ENCODE measurements around the gene ARHGEF28.

ARHGEF28 gene

DNA sequence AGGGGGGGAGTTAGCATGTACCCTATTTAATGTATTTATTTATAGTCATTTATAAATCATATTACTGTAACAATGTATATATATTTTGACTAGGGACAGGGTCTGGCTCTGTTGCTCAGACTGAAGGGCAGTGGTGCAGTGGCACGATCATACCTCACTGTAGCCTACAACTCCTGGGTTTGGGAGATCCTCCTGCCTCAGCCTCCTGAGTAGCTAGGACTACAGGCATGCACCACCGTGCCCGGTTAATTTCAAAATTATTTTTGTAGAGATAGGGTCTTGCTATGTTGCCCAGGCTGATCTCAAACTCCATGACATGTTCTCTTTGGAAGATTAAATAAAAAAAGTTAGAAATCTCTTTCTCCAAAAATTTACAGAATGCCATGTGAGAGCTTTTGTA, 52.8 kb downstream of the ARHGEF28 start:
- DNase-seq, result no peak
- Histone ChIP-seq H3K27ac (no peak overlapping the region), H3K4me3 (ENCODE audit: low read depth, low read length) (no peak overlapping the region), H3K27me3 (replicated peaks) (no peaks in the 10 kb centered on the region), H3K36me3 (replicated peaks) (no peaks in the 10 kb centered on the region)
- TF ChIP-seq, protein P1, sequence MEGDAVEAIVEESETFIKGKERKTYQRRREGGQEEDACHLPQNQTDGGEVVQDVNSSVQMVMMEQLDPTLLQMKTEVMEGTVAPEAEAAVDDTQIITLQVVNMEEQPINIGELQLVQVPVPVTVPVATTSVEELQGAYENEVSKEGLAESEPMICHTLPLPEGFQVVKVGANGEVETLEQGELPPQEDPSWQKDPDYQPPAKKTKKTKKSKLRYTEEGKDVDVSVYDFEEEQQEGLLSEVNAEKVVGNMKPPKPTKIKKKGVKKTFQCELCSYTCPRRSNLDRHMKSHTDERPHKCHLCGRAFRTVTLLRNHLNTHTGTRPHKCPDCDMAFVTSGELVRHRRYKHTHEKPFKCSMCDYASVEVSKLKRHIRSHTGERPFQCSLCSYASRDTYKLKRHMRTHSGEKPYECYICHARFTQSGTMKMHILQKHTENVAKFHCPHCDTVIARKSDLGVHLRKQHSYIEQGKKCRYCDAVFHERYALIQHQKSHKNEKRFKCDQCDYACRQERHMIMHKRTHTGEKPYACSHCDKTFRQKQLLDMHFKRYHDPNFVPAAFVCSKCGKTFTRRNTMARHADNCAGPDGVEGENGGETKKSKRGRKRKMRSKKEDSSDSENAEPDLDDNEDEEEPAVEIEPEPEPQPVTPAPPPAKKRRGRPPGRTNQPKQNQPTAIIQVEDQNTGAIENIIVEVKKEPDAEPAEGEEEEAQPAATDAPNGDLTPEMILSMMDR (IDR thresholded peaks at IDR 0.05; ENCODE audit: low read depth, low read length, missing control alignments), result no peak
- in situ Hi-C loops (cut with HindIII; ENCODE audit: low pct_ligation_motif_present, low sequenced_read_pairs), result no loop called here

DNA sequence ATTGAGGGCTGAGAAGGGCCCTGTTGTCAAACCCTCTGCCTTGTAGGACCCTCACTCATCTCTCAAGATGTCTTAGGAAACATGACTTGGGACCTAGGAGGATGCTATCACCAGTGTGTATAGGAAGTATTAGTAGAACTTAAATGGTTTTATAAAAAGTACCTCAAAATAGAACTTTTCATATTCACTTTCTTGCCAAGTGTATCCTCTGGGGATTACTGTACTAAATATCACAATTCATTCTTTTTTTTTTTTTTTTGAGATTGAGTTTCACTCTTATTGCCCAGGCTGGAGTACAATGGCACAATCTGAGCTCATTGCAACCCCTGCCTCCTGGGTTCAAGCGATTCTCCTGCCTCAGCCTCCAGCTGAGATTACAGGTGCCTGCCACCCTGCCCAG, 56.2 kb downstream of the ARHGEF28 start:
- no peak overlapping the region for H3K27ac ChIP-seq

DNA sequence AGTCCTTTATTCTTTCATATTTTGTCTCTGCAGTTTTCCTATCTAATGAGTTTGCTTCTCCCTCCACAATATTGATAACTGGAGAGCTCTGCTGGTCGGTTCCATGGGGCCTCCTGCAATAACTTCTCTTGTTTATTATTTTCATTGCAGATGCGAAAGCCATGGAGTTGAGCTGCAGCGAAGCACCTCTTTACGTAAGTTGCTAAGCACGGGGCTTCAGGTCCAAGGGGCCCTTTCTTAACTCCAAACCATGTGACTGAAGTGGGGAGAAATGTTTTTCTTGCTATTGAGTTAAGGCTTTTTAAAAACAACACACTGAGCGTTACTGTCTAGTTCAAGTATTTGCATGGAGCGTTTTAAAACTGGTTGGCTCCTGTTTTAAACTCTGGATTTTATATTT, 58.7 kb downstream of the ARHGEF28 start:
- no peaks in the 10 kb centered on the region for H3K36me3 ChIP-seq (replicated peaks)
- no peaks in the 10 kb centered on the region for H3K27me3 ChIP-seq (replicated peaks)
- H3K27ac ChIP-seq, result no peak overlapping the region
- DNase-seq, result no peak
- H3K4me3 ChIP-seq (ENCODE audit: low read depth, low read length), result no peak overlapping the region
- TF ChIP-seq, protein P1 (IDR thresholded peaks at IDR 0.05; ENCODE audit: low read depth, low read length, missing control alignments), result no peak
- in situ Hi-C loops (cut with HindIII; ENCODE audit: low pct_ligation_motif_present, low sequenced_read_pairs), result no loop called here

More for the DNA sequence above, 56.2 kb downstream of the ARHGEF28 start:
- in situ Hi-C loops (cut with HindIII; ENCODE audit: low pct_ligation_motif_present, low sequenced_read_pairs), result no loop called here
- no peak for DNase-seq
- H3K36me3 ChIP-seq (replicated peaks), result no peaks in the 10 kb centered on the region
- no peaks in the 10 kb centered on the region for H3K27me3 ChIP-seq (replicated peaks)
- no peak overlapping the region for H3K4me3 ChIP-seq (ENCODE audit: low read depth, low read length)
- TF ChIP-seq, protein P1 (IDR thresholded peaks at IDR 0.05; ENCODE audit: low read depth, low read length, missing control alignments), result no peak

DNA sequence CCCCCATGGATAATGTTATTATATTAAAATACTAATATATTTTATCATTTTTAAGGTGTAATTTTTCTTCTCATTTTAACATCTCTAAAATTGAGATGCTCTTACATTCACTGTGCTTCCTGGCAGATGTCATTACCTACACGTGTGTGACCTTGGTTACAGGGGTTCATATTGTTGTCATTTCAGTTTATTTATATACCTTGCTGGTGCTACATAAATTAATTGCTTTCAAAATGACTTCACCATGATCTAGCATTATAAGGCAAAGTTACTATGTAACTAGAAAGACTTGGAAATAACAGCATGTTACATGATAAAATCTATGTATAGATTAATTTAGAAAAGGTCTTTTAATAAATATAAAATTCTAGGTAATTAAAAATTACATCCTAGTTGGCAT, 60.9 kb downstream of the ARHGEF28 start:
- DNase-seq, result no peak
- no peaks in the 10 kb centered on the region for H3K36me3 ChIP-seq (replicated peaks)
- H3K27me3 ChIP-seq (replicated peaks), result no peaks in the 10 kb centered on the region
- TF ChIP-seq, protein P1 (IDR thresholded peaks at IDR 0.05; ENCODE audit: low read depth, low read length, missing control alignments), result no peak
- H3K4me3 ChIP-seq (ENCODE audit: low read depth, low read length), result no peak overlapping the region
- no peak overlapping the region for H3K27ac ChIP-seq
- in situ Hi-C loops (cut with HindIII; ENCODE audit: low pct_ligation_motif_present, low sequenced_read_pairs), result no loop called here

DNA sequence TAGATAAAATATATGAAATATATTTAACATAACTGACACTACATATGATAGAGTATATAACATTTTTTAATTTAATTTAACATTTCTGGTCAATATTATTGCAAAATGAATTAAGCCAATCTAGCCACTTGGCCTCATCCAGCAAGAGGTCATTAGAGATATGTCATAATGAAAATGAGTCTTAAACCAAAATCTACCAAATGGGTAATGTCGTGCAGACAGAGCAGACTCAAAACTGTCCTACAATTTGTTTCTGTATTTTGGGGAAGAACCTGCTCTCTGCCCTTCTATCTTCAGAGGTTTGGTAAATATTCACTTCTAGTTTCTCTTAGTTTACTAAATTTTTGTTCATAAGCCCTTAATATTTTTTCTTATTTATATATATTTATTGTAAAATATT, 61.4 kb downstream of the ARHGEF28 start:
- TF ChIP-seq, protein P1 (IDR thresholded peaks at IDR 0.05; ENCODE audit: low read depth, low read length, missing control alignments), result no peak
- Histone ChIP-seq H3K27ac (no peak overlapping the region), H3K4me3 (ENCODE audit: low read depth, low read length) (no peak overlapping the region), H3K27me3 (replicated peaks) (no peaks in the 10 kb centered on the region), H3K36me3 (replicated peaks) (no peaks in the 10 kb centered on the region)
- DNase-seq, result no peak
- in situ Hi-C loops (cut with HindIII; ENCODE audit: low pct_ligation_motif_present, low sequenced_read_pairs), result no loop called here

DNA sequence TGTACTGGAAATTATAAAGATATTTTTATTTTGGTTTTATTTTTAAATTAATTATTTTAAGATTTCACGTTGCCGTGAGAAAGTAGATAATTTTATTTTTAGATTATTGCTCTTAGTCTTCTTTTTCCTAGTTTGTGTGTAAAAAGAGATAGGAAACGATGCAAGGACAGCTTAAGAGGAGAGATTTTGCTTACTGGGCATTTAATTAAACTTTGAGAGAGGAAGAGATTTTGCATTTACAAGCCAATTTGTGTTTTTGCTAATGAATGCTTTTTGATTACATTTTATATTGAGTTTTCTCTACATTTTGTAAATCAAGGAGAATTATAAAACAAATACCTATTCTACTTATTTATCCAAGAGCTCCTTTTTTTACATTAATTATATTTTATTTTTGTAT, 64.0 kb downstream of the ARHGEF28 start:
- no peak for DNase-seq
- H3K4me3 ChIP-seq (ENCODE audit: low read depth, low read length), result no peak overlapping the region
- in situ Hi-C loops (cut with HindIII; ENCODE audit: low pct_ligation_motif_present, low sequenced_read_pairs), result no loop called here
- TF ChIP-seq, protein P1 (IDR thresholded peaks at IDR 0.05; ENCODE audit: low read depth, low read length, missing control alignments), result no peak
- H3K36me3 ChIP-seq (replicated peaks), result no peaks in the 10 kb centered on the region
- H3K27me3 ChIP-seq (replicated peaks), result no peaks in the 10 kb centered on the region
- no peak overlapping the region for H3K27ac ChIP-seq

Data from brain microvascular endothelial cell (primary cell).